Esophagus squamous epithelium (tissue), 5 donors: Measurements from ENCODE around the gene MRPL33. TPM values are rescaled to one million over a fixed set of nuclear protein-coding genes. Genes with fewer than 3 reads are reported as not detected.
A peak's percentile ranks its signal among the peaks of the same experiment; 100 is the strongest.

Experiments
- DNase-seq: peaks from one replicate; lab custom pipeline; 2025; lab: John Stamatoyannopoulos, UW
- H3K27ac ChIP-seq, 4 donors: fragments of 200-600 bp; sonication (generic); one replicate each; pipeline ENCODE4 v1.5.1; 2016 to 2019; ENCODE audit warnings: mild to moderate bottlenecking in 1 of 4
- H3K27me3 ChIP-seq, 4 donors: fragments of 200-600 bp; sonication (generic); 1 replicate in 3 of 4; 2 replicates in 1 of 4; pipeline versions ENCODE4 v1.5.1 to v1.6.0; 2017 to 2021; ENCODE audit warnings: antibody characterized with exemption in 1 of 4
- H3K36me3 ChIP-seq, 3 donors: fragments of 200-600 bp; sonication (generic); one replicate each; pipeline ENCODE4 v1.5.1; 2016 to 2019
- H3K4me1 ChIP-seq, 3 donors: fragments of 200-600 bp; sonication (generic); one replicate each; pipeline ENCODE4 v1.5.1; 2017 to 2019
- H3K4me3 ChIP-seq, 4 donors: fragments of 200-600 bp; sonication (generic); 1 replicate in 3 of 4; 2 replicates in 1 of 4; pipeline ENCODE4 v1.5.1; 2016 to 2019; ENCODE audit warnings: mild to moderate bottlenecking in 2 of 4, moderate library complexity in 1 of 4
- H3K9me3 ChIP-seq, 3 donors: fragments of 200-600 bp; sonication (generic); one replicate each; pipeline ENCODE4 v1.5.1; 2016 to 2019
- POLR2A ChIP-seq, 4 donors: fragments of 450-650 bp; IDR thresholded peaks; one replicate each; pipeline ENCODE4 v1.6.1; 2017; ENCODE audit warnings: antibody characterized with exemption in 4 of 4, mild to moderate bottlenecking in 4 of 4, moderate library complexity in 3 of 4
- WGBS, 2 donors: methylation state at CpG; one replicate each; pipeline ENCODE4 v1.1.5; 2018; 5-methylcytosine and 5-hydroxymethylcytosine counted together
- intact Hi-C: fragments of 100-400 bp; cut with DNase I; formaldehyde crosslinking; loops from one replicate; pipeline ENCODE4 v1.15.0; 2022
- total RNA-seq, 4 donors: library from RNA; depleted of rRNA; stranded (reverse); fragments of >200 nt; gene quantifications; one replicate each; pipeline ENCODE4 v1.1.0, GENCODE V29; 2016
- TF ChIP-seq, protein P1 (sequence below), 6 experiments: fragments of 450-650 bp in 4 of 6; fragments of 200-600 bp in 2 of 6; sonication (generic) in 2 of 6; IDR thresholded peaks; one replicate each; pipeline ENCODE4 v1.5.1; 2016 to 2019; ENCODE audit warnings: antibody characterized with exemption in 6 of 6, mild to moderate bottlenecking in 4 of 6, moderate library complexity in 4 of 6
- donor health status: DM: yes; HTN: yes; CAD: no.

Gene MRPL33
- total RNA-seq, 4 donors from 2014 or later = 50.4 to 114 (median 70.9) TPM

DNA sequence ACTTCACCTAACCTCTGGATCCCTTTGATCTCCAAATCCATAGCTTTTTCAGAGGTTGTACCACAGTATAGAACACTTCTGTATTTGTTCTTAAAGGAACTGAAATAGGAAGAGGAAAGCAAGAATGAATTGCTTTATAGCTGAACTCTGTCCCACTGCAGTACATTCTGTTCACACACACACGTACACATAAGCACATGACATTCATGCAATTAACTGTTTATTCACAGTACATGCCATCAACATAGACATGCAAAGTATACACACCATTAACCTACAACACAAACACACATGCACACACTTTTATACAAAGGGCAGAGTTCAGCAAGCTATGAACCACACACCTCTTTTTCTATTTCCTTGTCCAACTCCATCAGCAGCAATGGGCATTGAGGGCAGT lies 43.2 kb downstream of the MRPL33 start:
- H3K27ac ChIP-seq = no peak overlapping the region
- WGBS, 2 donors = 50 to 79% methylated on average over 1 of the region's 1 CpG
- H3K4me1 ChIP-seq = peaks cover 4 to 6% (median 5%) of the 10 kb centered on the region in 3 donors
- no peaks in the 10 kb centered on the region for H3K9me3 ChIP-seq
- TF ChIP-seq, protein P1, sequence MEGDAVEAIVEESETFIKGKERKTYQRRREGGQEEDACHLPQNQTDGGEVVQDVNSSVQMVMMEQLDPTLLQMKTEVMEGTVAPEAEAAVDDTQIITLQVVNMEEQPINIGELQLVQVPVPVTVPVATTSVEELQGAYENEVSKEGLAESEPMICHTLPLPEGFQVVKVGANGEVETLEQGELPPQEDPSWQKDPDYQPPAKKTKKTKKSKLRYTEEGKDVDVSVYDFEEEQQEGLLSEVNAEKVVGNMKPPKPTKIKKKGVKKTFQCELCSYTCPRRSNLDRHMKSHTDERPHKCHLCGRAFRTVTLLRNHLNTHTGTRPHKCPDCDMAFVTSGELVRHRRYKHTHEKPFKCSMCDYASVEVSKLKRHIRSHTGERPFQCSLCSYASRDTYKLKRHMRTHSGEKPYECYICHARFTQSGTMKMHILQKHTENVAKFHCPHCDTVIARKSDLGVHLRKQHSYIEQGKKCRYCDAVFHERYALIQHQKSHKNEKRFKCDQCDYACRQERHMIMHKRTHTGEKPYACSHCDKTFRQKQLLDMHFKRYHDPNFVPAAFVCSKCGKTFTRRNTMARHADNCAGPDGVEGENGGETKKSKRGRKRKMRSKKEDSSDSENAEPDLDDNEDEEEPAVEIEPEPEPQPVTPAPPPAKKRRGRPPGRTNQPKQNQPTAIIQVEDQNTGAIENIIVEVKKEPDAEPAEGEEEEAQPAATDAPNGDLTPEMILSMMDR (IDR thresholded peaks at IDR 0.05) = no peak
- no peak for TF ChIP-seq POLR2A (IDR thresholded peaks at IDR 0.05)
- no peak overlapping the region for H3K4me3 ChIP-seq
- intact Hi-C loops = no loop called here
- no peaks in the 10 kb centered on the region for H3K36me3 ChIP-seq
- no peak for DNase-seq
- H3K27me3 ChIP-seq = no peaks in the 10 kb centered on the region

DNA sequence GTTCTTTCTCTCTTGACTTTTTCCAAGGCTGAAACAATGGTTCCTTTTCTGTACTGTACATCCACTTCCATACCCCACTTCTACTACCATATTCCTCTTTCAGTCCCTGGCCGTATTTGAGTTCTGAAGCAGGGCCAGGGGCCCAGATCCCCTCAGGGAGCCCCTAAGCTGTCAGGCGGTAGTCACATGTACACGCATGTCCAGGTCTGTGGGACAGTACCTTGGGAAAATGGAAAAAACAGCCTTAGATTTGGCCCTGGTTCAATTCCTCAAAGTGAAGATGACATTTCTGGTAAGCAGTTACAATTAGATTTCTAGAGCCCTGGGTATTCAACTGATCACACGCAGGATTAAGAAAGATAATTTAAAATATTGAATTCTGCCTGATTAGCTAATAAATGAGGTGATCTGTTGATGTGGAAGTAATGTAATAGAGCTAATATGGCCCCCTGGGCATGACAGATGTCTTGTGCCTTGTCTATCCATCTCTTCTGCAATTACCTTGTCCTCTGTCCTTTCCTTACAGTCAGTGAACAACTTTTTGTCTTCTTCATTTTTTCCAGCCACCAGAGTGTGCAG lies 44.4 kb downstream of the MRPL33 start:
- Histone ChIP-seq H3K27me3 (no peaks in the 10 kb centered on the region), H3K27ac (no peak overlapping the region), H3K4me1 (no peaks in the 10 kb centered on the region), H3K4me3 (no peak overlapping the region), H3K9me3 (no peaks in the 10 kb centered on the region), H3K36me3 (no peaks in the 10 kb centered on the region)
- WGBS, 2 donors = 87 to 90% methylated on average over 4 of the region's 4 CpGs
- no peak for TF ChIP-seq POLR2A (IDR thresholded peaks at IDR 0.05)
- TF ChIP-seq, protein P1 (IDR thresholded peaks at IDR 0.05) = no peak
- intact Hi-C loops = no loop called here
- DNase-seq = no peak

GRCh38 chr2:27822049-27822448 lies 50.5 kb downstream of the MRPL33 start:
- no peak overlapping the region for H3K27ac ChIP-seq
- intact Hi-C loops = no loop called here
- no peak overlapping the region for H3K4me3 ChIP-seq
- H3K36me3 ChIP-seq = no peaks in the 10 kb centered on the region
- WGBS, 2 donors = 93 to 94% methylated on average over 1 of the region's 1 CpG
- TF ChIP-seq POLR2A (IDR thresholded peaks at IDR 0.05) = no peak
- H3K9me3 ChIP-seq = peaks cover 0 to 6% (median 0%) of the 10 kb centered on the region in 3 donors
- H3K27me3 ChIP-seq = no peaks in the 10 kb centered on the region
- no peaks in the 10 kb centered on the region for H3K4me1 ChIP-seq
- no peak for DNase-seq

DNA sequence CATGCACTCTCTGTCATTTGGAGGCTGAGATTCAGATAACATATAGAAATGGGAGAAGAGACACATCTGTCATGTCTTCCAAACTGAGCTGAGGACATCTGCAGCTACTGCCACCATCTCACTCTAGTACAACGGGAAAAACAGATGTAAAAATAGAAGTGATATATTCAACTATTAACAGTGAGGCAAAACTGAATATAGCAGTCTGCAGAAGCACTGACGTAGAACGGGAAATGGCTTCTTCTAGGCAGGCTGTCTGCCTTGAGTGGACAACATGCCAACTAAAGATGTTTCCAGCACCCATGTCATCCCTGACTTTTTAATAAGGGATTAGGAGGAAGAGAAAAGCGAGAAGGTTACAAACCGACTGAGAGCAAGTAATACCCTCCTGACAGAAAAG lies 51.6 kb downstream of the MRPL33 start:
- no peaks in the 10 kb centered on the region for H3K36me3 ChIP-seq
- intact Hi-C loops = no loop called here
- 68 to 83% methylated on average over 5 of the region's 5 CpGs for WGBS, 2 donors
- no peak overlapping the region for H3K27ac ChIP-seq
- no peaks in the 10 kb centered on the region for H3K4me1 ChIP-seq
- TF ChIP-seq, protein P1 (IDR thresholded peaks at IDR 0.05) = no peak
- TF ChIP-seq POLR2A (IDR thresholded peaks at IDR 0.05) = no peak
- H3K9me3 ChIP-seq = peaks cover 0 to 6% (median 0%) of the 10 kb centered on the region in 3 donors
- no peak for DNase-seq
- H3K4me3 ChIP-seq = no peak overlapping the region
- no peaks in the 10 kb centered on the region for H3K27me3 ChIP-seq

DNA sequence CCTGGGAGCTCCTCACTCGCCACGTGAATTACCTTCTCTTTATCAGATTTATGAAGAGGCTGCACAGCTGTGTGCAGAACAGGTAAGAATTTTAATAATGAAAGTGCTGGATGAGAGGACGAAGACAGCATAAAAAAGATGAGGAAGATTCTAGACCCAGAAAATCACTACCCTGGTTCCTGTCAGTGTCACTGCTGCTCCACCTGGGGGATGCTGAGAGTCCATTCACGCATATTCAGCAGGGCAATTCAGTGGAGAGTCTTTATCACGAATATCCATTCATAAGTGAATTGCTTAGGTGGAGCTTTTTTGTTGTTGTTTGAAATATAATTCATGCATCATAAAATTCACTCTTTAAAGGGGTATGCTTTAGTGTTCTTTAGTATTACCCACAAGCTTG lies 52.0 kb downstream of the MRPL33 start:
- H3K4me3 ChIP-seq = no peak overlapping the region
- WGBS, 2 donors = 75 to 91% methylated on average over 5 of the region's 5 CpGs
- H3K9me3 ChIP-seq = peaks cover 0 to 6% (median 0%) of the 10 kb centered on the region in 3 donors
- intact Hi-C loops = no loop called here
- TF ChIP-seq, protein P1 (IDR thresholded peaks at IDR 0.05) = peak in 2 of 6 experiments; percentile 4 to 15
- TF ChIP-seq POLR2A (IDR thresholded peaks at IDR 0.05) = no peak
- no peak for DNase-seq
- H3K36me3 ChIP-seq = no peaks in the 10 kb centered on the region
- H3K27me3 ChIP-seq = no peaks in the 10 kb centered on the region
- no peak overlapping the region for H3K27ac ChIP-seq
- H3K4me1 ChIP-seq = no peaks in the 10 kb centered on the region
